NK-92 treated with Interleukin-12 subunit alpha and Interleukin-12 subunit beta, amount 100 ng/mL, for 24 hours (cell line): Measurements from ENCODE around the gene MRPS5.
A peak's percentile ranks its signal among the peaks of the same experiment; 100 is the strongest.
"Not testable (repeated sequence)": the region's sequence is repeated elsewhere in the genome, so short reads cannot be mapped to it uniquely, and the experiment has no call there.

Source experiments
- DNase-seq: peaks from one replicate; lab custom pipeline; 2025; lab: John Stamatoyannopoulos, UW

MRPS5 gene

DNA sequence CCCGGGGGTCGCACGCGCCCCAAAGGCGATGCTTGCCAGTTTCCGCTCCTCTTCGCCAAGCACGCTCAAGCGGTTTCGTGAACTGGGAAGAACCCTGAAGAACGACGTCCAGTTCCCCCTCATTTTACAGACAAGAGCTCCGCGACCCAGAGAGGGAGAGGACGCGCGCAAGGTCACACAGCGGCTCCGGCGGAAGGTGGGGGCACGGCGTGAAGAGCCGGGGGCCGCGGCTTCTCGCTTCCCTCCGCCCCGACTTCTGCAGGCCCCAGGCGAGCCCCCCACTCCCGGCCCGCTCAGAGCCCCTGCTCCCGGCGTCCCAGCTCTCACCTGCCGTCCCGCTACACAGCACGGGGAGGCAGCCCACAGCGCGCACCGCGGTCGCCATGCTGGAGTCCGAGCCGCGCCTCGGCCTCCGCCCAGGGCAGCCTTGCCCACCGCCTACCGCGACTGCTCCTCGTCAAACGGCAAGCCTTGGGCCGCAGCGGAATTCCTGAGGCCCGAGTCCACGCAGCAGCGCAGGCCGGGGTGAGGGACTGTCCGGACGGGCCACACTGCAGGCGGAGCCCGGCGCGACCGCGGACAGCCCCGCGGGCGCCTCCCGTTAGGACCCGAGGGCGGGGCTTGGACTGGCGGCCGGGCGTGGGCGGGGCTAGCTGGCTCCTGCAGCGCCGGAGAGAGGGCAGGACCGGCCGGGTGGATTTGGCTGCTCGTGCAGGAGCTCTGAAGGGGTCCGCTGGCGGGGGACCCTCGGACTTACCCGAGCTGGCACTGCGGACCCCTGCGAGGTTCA is at the start of gene MRPS5:
Gene MRPS5 (minus strand): TSS at position 402 of the 790 bp plus-strand sequence. CDS start 17 bp downstream, at position 385.
- peak; percentile 70 for DNase-seq

DNA sequence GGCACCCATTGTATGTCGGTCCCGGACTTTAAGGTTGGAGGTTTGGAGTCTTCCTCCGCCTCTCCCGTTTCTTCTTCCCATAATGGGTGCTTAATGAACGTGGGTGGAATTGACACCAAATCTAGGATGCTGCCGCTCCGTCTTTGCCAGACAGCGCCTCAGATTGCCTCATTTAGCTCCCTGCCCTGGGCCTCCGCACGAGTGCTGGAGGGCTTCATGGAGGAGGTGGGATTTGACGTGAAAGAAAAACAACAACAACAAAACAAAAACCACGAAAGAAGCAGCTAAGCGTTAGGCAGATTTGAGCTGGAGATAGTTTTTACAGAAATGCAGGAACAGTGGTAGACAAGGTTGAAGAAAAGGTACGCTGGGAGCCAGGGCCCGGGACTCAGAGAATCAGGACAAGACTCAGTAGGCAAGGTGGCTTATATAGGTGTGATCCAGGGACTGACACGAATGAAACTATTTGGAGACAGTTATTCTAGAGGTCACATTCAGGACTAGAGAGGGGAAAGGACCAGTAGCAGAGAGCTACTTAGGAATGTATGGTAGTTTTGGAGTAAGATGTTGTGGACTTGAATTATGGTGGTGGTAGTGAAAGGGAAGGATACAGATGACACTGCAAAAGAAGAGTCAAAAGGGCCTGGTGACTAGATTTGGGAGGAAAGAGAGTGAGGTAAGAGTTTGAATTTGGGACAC is 44.6 kb upstream of the MRPS5 start:
- no peak for DNase-seq

DNA sequence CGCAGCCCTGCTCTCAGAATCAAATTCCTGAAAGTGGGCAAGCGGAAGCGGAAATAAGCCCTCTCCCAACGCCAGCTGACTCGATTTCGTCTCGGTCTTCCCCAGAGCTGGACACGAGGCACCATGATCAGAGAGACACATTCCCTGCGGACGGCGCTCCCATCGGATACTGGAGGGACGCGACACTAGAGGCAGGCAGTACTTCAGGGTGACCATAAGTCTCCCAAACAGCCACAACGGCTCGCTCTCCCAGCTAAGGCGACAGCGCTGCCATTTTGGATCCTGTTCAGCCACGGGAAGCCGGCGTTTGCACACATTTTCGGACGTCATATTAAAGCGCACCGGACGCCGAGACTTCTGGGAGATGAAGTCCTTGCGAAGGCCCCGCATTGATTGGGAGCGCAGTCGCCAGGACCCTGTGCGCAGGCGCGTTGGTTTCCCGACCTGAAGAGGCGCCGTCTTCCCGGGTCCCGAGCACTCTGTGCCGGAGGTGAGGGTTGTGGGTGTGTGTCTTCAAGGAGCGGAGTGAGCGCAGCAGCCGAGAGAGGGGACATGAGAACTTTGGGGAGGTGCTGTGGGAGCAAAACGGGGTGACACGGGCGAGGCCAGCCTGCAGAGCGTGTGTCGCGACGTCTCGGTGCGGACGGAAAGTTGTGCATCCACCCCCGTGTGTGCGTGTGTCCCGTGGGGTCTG is 43.9 kb upstream of the MRPS5 start, which contains the start of gene ZNF2:
Gene ZNF2 (plus strand): TSS at position 439 of the 694 bp plus-strand sequence. CDS start 10,418 bp downstream, outside the sequence.
- DNase-seq: peak; percentile 92

DNA sequence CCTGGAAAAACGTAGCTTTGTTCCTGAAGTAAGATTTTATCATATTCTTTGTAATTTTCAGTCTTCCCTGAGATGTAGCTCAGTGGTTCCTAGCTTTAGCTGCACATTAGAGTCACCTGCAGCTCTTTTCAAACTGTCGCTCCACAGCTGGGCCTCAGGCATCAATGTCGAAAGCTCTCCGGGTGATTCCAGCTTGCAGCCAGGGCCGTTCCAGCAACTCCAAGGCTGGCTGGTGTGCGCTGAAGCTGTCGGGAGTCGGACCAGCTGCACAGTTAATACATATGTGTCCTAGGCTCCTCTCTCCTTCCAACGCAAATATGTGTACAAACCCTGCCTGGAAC is 43.4 kb upstream of the MRPS5 start:
- no peak for DNase-seq

DNA sequence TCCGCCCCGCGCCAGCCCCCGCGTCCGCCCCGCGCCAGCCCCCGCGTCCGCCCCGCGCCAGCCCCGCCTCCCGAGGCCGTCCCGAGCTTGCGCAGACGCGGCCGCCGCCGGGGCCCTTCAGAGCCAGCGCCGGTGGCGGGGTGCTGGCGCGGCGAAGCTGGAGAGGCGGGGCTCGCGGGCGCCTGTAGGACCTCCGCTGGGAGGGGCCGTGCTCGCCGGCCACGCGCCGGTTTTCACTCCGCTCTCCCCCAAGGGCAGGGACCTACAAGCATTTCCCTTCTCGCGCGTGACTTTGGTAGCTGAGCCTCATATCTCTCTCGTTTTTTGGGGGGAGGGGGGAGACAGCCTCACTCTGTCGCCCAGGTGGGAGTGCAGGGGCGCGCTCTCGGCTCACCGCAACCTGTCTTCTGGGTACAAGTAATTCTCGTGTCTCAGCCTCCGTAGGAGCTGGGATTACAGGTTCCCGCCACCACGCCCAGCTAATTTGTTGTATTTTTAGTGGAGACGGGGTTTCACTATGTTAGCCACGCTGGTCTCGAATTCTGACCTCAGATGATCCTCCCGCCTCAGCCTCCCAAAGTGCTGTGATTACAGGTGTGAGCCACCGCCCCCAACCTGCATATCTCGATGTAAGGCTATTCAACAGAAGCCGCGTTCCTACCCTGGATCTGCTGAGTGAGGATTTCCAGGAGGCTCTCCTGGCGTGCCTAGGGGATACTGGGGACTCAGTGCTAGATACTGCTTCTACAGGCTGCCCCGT is 38.3 kb upstream of the MRPS5 start, which contains the start of gene ZNF514:
Gene ZNF514 (minus strand): TSS at position 159 of the 760 bp plus-strand sequence. CDS start 6,595 bp downstream, outside the sequence.
- no peak for DNase-seq

DNA sequence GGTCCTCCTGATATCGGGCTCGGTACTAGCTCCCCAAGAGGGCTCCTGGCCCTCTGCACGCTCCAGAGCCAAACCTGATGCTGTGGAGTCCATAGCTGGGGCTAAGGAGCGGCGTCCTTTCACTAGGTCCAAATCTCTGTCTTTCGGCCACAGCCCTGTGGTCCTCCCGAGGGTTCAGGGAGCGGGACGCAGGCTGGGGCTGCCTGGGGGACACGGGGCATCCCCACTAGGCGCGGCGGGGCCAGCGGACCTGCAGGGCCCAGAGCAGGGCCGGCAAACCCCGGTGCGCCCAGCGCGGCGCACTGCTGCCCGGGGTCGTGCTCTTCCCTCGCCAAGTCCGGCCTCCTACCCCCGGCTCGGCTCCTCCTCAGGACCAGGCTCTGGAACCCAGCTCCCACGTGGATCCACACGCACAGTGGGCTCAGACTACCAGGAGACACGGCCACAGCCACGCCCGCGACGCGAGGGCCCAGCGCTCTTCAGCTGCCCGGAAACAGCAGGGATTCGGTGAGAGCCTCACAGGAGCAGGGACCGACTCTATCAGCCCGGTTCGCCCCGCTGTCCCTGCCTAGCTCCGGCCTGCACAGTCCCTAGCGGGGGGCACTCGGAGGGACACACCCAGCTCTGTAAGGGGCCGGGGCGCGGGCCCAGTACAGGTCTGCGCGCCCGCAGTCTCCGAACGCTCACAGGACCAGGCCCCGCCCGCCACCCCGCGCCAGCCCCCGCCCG is 37.4 kb upstream of the MRPS5 start:
- DNase-seq: no peak

DNA sequence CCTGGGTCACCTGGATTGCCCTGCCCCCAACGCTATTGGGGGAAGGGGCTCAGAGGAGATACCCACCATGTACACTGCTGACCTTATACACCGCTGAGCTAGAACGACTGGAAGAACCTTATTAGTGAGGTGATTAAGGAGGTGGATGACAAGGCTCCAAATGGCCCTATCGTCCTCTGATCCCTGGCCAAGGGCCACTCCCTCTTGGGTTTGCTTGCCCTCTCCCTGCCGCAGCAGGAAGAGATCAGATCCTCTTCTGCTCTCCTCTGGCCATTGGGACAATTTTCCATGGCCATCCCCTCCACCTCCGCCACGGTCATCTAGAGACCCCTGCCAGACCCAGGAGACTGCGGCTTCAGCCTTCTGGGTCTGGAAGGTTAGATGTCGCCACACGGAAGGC is 36.8 kb upstream of the MRPS5 start:
- no peak for DNase-seq

DNA sequence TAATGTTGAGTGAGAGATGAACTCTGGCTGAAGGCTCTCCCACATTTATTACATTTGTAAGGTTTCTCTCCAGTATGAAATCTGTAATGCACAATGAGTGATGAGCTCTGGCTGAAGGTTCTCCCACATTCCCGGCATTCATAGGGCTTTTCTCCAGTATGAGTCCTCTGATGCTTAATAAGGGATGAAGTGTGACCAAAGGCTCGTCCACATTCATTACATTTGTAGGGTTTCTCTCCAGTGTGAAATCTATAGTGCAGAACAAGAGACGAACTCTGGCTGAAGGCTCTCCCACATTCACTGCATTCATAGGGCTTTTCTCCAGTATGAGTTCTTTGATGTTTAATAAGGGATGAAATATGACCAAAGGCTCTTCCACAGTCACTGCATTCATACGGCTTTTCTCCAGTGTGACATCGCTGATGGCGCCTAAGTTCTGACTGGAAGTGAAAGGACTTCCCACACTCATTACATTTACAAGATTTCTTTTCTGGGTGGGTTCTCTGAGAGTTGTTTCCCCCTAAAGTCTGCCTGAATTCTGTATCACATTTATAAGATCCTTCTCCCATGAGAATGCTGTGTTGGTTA is 27.9 kb upstream of the MRPS5 start:
- no peak for DNase-seq

DNA sequence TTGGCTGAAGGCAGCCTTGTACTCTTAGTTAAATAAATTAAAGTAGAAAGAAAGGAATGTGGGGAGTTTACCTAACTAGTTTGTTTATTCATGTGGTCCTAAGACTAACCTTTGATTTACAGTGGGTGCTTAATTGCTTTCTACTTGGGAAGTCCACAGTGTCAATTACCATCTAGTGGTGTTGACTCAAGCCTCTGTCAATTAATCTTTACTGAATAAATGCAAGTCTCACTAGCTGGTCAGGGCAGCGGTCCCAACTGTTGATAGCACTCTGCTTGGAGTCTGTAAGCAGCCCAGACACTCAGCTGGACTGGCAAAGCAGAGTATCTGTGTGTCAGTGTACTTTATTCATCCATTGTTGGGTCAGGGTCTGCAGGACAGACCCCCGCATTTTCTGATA is 22.2 kb upstream of the MRPS5 start:
- DNase-seq: no peak

DNA sequence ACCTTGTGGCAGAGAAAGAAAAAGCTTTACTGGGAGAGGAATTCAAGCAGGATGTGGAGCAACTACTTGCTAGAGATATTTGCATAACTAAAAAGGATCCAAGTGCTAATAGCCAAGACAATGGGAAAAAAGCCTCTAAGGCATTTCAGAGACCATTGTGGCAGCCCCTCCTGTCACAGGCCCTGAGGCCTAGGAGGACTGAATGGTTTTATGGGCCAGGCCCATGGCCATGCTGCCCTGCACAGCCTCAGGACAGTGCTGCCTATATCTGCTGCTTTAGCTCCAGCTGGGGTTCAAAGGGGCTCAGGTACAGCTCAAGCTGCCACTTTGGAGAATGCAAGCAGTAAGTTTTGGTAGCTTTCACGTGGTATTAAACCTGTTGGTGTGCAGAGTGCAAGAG is 17.1 kb upstream of the MRPS5 start:
- no peak for DNase-seq

DNA sequence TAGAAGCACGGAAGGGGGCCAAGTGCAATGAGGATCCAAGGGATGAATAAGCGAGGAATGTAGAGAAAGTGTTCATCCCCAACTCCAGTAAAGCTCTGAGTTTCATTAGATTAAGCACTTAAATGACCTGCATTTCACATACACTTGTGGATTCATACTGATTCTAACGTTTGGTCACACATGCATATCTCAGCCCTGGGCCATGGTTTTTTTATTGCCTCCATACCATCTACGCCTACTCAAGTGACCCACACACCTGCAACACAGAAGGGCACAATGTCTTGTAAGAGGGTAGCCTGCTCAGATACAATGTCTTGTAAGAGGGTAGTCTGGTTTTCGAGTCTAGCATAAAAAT is 566 bp upstream of the MRPS5 start:
- no peak for DNase-seq

DNA sequence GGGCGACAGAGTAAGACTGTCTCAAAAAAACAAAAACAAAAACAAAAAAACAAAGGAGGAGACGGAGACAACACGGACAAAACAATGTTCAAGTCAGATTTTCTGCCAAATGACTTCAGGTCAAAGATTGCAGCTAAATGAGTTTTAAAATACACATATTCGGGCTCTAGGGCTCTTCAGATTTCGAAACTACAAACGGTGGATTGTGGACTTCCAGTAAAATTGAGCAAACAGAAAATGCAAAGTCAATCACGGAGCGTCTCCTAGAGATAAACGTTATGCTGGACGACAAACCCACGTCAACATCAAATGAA is 558 bp downstream of the MRPS5 start:
- no peak for DNase-seq

DNA sequence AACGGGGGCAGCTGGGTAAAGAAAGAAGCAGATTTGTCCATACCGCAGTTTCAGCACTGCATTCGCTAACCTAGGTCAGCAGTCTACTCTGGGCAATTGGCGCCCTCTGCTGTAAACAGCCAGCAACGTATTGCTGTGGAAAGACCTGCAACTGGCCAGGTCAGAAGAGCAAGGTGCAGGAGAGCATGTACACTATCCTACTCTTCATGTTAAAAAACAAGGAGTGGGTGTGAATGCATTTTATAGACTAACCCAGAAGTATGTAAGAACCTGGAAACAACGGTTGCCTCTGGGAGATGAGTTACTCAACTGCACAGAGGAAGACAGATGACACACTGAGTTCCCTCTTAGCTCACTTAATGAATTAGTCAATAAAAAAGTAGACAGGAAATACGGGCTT is 6.2 kb downstream of the MRPS5 start:
- DNase-seq: peak; percentile 22

DNA sequence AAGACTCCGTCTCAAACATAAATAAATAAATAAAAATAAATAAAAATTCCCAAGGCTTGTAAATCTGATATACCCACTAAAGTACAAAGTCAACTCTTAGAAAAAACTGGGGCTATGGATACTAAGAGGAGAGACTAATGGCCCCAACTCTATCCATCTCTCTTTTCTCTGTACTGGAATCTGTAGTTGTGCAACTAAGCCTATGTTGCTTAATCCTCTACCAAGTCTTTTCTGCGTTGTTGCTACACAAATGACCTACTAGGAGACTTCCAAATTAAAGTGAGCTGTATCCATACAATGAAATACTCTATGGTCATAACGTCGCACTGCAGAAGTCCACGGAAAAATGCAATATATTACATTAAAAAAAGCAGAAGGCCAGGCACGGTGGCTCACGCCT is 8.1 kb downstream of the MRPS5 start:
- DNase-seq: no peak

DNA sequence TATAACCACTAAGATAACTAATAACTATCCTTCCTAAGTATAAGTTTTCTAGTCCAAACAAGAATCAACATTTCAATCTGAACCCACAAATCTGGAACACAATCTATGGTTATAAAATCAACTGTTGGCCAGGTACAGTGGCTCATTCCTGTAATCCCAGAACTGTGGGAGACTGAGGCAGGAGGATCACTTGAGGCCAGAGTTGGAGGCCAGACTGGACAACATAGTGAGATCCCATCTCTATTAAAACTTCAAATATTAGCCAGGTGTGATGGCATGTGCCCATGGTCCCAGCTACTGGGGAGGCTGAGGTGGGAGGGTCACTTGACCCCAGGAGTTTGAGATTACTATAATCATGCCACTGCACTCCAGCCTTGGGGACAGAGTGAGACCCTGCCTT is 11.2 kb downstream of the MRPS5 start:
- no peak for DNase-seq

DNA sequence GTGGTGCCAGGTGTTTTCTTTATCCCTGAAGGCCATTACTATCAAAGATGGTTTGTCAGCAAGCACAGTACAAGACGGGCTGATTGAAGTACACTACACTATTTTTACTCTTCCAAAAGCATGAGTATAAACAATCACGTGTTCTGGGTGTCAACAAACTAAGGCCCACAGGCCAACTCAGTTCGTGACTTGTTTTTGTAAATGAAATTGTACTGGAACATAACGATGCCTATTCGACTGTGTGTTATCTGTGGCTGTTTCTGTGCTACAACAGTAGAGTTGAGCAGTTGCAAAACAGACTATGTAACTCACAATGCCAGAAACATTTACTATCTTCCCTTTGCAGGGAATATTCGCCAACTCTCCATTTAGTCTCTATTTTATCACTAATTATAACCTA is 12.3 kb downstream of the MRPS5 start:
- no peak for DNase-seq

DNA sequence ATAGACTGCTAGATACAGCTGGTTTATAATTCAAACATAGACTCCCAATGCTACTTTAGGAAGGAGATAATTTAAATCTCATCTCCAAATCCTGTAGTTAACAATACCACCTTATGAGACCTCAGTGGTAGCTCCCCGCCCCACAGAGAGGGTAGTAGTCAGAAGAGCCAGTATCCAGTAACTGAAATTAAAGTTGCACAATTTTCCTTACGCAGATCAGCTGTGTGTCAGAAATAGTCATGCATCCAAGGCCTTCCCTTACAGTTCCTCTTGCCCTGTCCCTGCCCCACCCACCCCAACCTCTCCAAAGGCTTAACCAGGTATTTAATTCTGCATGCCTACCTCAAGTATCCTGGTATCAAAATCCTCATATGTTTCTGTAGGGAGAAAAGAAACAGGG is 15.5 kb downstream of the MRPS5 start:
- no peak for DNase-seq

DNA sequence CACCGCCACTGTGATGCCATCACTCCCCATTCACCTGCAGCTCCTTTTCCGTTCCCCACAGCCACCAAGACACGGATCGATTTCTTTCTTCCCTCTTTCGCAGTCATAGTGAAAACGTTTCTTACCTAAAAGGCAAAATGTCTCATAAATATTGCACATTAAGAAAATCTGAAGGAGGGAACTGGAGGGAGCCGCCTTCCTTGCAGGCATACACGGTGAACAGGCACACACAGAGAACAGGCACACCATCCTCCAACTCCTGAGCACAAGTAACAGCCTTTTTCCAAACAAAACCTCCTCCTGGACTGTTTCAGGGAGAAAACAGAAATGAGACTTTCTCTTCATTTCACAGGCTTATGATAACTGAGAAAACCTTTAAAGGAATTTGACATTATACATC is 17.0 kb downstream of the MRPS5 start:
- no peak for DNase-seq

DNA sequence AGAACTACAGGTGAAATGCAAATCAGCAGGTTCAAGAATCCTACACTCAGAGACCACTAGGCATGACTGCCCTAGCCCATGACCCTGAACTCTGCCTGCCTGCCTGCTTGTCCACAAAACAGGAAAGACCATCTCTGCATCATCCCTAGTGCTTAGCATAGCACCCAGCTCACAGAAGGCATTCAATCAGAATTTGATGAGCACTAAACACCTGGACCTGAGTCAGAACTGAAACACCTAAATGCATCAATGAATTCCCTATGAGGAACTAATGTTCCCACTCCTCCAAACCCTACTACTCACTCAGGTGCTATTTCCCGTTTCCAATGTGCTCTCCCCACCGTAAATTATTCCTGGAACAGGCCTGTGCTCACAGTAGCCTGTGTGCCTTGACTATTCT is 21.7 kb downstream of the MRPS5 start:
- DNase-seq: no peak

DNA sequence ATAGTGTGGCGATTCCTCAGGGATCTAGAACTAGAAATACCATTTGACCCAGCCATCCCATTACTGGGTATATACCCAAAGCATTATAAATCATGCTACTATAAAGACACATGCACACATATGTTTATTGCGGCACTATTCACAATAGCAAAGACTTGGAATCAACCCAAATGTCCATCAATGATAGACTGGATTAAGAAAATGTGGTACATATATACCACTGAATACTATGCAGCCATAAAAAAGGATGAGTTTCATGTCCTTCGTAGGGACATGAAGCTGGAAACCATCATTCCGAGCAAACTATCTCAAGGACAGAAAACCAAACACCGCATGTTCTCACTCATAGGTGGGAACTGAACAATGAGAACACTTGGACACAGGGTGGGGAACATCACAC is 23.3 kb downstream of the MRPS5 start:
- DNase-seq: not testable (repeated sequence)

DNA sequence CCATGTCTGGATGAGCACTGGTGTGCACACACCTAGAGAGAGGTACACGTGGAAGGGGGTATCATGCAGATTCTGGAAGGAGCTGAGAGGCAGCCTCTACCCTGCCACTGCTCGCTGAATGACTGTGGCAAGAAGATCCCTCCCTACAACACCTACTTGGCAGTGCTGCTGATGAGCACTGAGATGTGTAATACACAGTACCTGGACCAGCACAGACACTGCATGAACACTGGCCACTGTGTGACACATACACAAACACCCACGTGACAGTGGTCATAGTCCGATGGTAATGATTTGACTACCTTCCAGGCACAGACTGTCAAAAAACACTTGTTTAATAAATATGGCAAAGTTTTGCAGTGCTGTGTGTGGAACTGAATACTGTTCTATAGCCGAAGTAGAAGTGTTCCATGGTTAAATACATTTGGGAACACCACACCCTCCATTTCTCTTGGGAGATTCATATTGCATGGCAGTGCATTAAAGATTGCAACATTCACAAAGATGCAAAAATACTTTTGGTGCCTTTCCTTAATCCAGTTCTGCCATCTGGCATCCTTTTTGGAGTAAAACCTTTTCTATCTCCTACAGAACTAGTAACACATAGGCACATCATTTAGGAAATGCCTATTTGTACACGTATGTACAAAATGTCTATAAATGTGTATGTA is 29.6 kb downstream of the MRPS5 start:
- DNase-seq: no peak
